HG02852 (cell line): ENCODE data around the gene ZFAND2B.
"Not testable (repeated sequence)": the region's sequence is repeated elsewhere in the genome, so short reads cannot be mapped to it uniquely, and the experiment has no call there.

ENCODE experiments used
- ATAC-seq: cut with Tn5 transposase; IDR thresholded peaks from one replicate; pipeline ENCODE4 v1.9.1; 2021; ENCODE audit warnings: mild to moderate bottlenecking, moderate library complexity; ENCODE audit not compliant: unreplicated experiment

The ZFAND2B gene

GRCh38 chr2:219175928-219176817 is 30.4 kb upstream of the ZFAND2B start:
- ATAC-seq: peak; percentile 26

- peak; percentile 68 for ATAC-seq
Measured at GRCh38 chr2:219176818-219177551, 29.6 kb upstream of the ZFAND2B start, which contains the start of gene CNPPD1. Gene CNPPD1, minus strand, starts transcription at chr2:219176925. Its CDS starts 97 bp downstream, at chr2:219176828.

GRCh38 chr2:219177552-219178376 is 28.8 kb upstream of the ZFAND2B start, which contains the start of gene RETREG2:
Gene RETREG2, plus strand, starts transcription at chr2:219178275. Its CDS starts 78 bp downstream, at chr2:219178353.
- ATAC-seq: peak; percentile 37

- peak; percentile 20 for ATAC-seq
Measured at GRCh38 chr2:219178377-219179175, 28.0 kb upstream of the ZFAND2B start.

GRCh38 chr2:219179601-219180465 is 26.7 kb upstream of the ZFAND2B start:
- no peak for ATAC-seq

- ATAC-seq: no peak
Measured at GRCh38 chr2:219180961-219181360, 25.6 kb upstream of the ZFAND2B start.

GRCh38 chr2:219181531-219181930 is 25.1 kb upstream of the ZFAND2B start:
- no peak for ATAC-seq

GRCh38 chr2:219182331-219183150 is 24.0 kb upstream of the ZFAND2B start:
- no peak for ATAC-seq

- ATAC-seq: no peak
Measured at GRCh38 chr2:219183151-219183772, 23.3 kb upstream of the ZFAND2B start.

- no peak for ATAC-seq
Measured at GRCh38 chr2:219184121-219184520, 22.5 kb upstream of the ZFAND2B start.

GRCh38 chr2:219186754-219187456 is 19.7 kb upstream of the ZFAND2B start:
- no peak for ATAC-seq

GRCh38 chr2:219197388-219197787 is 9.2 kb upstream of the ZFAND2B start:
- no peak for ATAC-seq

GRCh38 chr2:219198974-219199373 is 7.6 kb upstream of the ZFAND2B start:
- no peak for ATAC-seq

- no peak for ATAC-seq
Measured at GRCh38 chr2:219199470-219200211, 6.9 kb upstream of the ZFAND2B start.

- not testable (repeated sequence) for ATAC-seq
Measured at GRCh38 chr2:219200502-219201326, 5.9 kb upstream of the ZFAND2B start.

GRCh38 chr2:219201331-219201730 is 5.3 kb upstream of the ZFAND2B start:
- not testable (repeated sequence) for ATAC-seq
